NCI-H1417 (cell line): ENCODE data around the gene MRPL24.

ENCODE experiments used
- DNase-seq, 3 experiments: peaks; one replicate each; lab custom pipeline; 2025; lab: John Stamatoyannopoulos, UW

The MRPL24 gene

DNA sequence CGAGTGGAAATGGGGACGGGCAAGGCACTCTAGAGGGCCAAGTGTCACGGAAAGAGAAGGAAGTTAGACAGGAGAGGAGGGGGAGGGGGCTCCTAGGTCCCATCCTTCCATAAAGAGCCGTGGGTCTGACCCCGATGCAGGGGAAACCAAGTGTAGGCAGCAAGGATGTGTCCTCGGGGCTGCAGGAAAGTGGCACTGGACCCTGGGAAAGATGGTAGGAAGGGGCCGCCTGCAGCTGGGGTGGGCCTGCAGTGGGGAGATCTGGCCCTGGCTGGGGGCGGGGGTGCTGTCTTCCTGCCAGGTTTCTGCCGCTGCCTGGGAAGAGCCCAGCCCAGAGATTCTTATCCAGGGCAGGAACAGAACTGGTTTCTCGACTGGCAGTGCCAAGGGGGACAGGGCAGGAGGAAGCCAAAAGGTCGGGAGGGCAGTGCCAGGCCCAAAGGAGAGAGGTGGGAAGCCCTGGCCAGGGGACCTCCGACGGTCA lies 48.4 kb downstream of the MRPL24 start:
- DNase-seq = peak in 1 of 3 experiments; percentile 35

DNA sequence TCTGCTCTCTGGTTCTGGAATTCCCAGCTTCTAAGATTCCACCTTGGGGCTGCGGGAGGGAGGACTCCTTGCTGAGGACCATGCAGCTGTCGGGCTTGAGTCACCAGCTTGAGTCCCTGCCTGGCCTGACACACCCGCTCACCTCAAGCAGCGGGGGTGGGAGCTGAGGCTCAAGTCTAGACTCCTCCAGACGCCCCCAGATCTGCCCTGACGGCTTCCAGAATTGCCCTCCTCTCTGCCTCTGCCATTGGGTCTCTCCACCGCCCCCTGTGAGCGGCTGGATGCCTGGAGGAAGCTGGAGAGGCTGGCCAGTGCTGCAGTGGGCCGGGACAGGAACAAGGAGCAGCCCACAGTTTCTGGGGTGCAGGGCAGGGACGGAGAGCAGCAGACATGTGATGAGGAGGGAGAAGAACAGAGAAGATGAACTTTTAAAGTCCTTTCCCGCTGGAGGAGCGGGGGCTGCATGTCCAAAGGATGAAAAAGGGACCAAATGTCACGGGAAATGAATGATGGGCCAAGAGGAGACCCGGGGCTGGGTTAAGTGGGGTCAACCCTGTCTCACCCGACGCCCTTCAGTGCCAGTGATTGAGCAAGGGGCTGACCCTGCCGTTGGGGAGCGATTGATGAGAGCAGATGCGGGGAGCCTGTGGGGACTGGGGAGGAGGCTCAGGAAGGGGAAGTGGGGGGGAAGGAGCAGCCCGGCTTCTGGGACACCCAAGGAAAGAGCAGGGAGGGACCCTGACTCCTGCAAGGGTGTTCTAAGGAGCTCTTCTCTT lies 49.0 kb downstream of the MRPL24 start:
- DNase-seq = no peak

DNA sequence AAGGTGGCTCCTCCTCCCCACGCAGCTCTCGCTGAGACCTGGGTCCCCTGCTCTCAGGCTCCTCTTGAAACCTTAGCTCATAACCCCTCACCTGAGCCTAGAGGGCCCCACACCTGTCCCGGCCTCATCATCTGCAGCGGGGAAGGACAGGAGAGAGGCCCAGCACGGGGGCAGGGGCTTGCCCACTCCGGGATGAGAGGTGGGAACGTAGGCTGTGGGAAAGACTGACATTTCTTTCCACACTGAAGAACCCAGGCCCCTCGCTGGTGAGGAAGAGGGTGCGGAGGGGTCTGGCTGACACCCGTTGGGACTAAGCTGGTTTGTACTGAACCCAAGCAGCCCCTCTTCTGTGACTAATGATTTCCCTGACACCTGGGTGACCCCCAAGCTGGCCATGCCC lies 49.7 kb downstream of the MRPL24 start:
- DNase-seq = no peak

DNA sequence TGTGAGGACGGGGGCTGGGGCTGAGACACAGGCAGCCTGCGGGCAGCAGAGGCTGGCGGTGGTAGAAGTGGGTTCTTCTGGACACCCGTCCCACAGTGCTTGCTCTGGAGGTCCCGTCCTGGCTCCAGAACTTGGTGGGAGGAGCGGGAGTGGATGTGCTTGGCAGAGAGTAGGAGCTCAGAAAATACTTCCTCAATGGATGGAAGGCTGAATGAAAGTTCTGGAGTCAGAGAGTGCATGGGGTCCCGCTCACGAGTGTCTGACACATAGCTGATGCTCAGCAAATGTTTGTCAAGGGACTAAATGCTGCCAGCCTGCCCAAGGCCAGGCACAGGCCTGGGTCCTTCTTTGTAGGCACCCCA lies 50.2 kb downstream of the MRPL24 start:
- DNase-seq = no peak

DNA sequence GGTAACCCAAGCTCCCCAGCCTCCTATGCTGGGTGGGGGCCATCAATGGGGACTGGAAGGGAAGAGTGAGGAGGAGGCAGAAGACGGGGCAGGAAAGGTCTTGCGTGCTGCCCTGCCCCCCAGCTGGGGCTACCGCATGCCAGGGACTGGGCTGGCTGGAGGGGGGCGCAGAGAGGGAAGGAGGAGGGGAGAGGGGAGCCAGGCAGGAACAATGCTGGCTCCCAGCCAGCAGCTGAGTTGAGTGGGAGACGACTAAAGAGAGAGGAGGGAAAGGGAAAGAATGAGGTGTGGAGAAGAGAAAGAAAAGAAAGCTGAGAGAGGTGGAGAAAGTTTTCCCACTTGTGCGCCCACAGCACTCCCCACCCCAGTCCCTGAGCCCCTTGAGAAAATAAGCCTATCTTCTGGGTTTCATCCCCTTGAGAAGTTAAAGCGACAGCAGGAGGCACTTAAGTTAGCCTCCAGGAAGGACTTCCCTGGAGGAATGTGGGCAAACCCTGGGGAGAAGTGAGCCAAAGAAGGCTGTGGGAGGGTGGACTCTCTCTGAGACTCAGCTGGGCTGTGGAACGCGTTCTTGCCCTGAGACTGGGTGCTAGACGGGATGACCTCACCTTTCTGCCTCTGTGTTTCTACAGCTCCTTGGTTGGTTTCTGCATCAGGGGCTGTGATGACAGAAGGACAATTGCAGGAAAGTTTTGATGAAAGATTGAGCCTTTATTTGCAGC lies 50.8 kb downstream of the MRPL24 start:
- DNase-seq = peak in 2 of 3 experiments; percentile 68 to 72

DNA sequence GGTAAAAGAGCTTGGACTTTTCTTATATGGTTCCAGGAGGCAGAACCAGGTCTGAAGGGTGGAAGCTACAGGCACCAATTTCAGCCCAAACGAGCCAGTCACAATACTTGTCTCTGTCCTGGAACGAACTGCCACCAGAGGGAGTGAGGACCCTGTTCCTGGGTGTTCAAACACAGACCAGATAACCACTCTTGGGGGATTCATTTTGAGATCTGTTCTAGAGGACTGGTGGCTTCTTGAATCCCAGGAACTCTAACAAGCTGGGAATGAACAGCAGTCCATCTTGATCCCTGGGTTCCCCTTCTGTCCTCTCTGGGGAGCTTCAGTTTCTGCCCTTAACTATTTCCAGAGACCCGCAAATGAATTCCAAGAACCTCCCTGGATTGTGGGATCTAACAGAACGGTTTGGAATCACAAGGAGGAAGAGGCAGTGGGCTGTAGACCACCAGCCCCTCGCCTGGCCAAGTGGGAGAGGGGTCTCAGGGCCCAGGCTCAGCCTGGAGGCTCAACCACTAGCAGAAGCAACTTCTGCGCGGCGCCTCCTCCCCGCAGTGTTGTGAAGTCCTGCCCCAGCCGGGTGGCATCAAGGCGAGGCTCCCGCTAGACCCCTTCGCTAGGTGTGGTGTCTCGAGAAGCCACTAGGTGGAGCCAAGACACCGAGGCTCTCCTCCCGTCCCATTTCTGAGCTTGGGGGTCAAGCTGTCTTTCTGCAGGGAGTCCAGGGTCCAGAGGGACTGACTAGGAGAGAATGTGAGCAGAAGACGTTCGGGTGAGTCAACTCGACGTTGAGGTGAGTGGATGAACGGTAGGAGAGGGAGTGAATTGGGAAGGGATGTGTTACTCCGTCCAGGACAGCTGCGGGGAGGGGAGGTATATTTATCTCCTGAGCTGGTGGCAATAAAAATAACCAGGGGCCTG lies 51.6 kb downstream of the MRPL24 start:
- DNase-seq = peak; percentile 82 to 95 (median 91)
